ENCODE data around the gene SGMS1. TPM values are rescaled to one million over a fixed set of nuclear protein-coding genes. Genes with fewer than 3 reads are reported as not detected.

SGMS1 gene
- total RNA-seq, 1 donor from 2014 or later, result 25.6 TPM

DNA sequence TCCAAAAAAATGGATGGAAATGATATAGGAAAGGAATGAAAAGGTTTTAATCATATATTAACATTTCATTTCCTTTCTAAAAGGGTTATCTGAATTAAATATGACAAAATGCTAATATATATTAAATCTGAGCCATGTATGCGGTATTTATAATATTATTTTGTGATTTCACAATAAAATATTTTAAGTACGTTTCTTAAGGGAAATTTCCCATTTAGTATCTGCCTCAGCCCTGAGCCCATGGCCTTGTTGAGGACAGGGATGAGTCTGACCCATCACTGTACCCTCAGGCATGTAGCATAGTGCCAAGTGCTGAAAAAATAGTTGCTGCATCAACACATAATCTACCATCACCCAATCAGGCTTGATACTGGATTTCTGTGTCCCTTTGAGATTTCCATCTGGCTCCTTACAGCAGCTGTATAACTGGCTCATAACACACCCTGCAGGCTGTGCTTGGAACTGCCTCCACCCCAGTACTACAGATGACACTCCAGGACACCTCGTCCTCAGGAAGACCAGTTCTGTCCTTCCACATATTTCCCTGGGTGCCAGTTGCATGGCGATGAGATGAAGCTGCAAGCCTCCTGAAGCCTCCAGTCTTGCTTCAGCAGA, 313.1 kb downstream of the SGMS1 start:
- no peak overlapping the region for H3K27ac Mint-ChIP-seq (ENCODE audit: unreplicated experiment)
- H2AFZ ChIP-seq (ENCODE audit: low read depth, low read length), result no peak overlapping the region
- no peak overlapping the region for H3K4me3 Mint-ChIP-seq (ENCODE audit: unreplicated experiment)
- H3K79me2 ChIP-seq (ENCODE audit: insufficient read depth, low read length), result no peaks in the 10 kb centered on the region
- no peaks in the 10 kb centered on the region for H3K27me3 Mint-ChIP-seq (ENCODE audit: low read depth, unreplicated experiment)
- no peak overlapping the region for H3K9ac ChIP-seq (ENCODE audit: low read length)
- no peak overlapping the region for H3K4me3 ChIP-seq (ENCODE audit: insufficient read depth, low read depth, low read length)
- H3K27ac ChIP-seq (ENCODE audit: low read depth, low read length), result no peak overlapping the region
- TF ChIP-seq, protein P1, sequence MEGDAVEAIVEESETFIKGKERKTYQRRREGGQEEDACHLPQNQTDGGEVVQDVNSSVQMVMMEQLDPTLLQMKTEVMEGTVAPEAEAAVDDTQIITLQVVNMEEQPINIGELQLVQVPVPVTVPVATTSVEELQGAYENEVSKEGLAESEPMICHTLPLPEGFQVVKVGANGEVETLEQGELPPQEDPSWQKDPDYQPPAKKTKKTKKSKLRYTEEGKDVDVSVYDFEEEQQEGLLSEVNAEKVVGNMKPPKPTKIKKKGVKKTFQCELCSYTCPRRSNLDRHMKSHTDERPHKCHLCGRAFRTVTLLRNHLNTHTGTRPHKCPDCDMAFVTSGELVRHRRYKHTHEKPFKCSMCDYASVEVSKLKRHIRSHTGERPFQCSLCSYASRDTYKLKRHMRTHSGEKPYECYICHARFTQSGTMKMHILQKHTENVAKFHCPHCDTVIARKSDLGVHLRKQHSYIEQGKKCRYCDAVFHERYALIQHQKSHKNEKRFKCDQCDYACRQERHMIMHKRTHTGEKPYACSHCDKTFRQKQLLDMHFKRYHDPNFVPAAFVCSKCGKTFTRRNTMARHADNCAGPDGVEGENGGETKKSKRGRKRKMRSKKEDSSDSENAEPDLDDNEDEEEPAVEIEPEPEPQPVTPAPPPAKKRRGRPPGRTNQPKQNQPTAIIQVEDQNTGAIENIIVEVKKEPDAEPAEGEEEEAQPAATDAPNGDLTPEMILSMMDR (IDR thresholded peaks at IDR 0.05; ENCODE audit: insufficient read depth, low read depth, low read length), result peak; percentile 21
- TF ChIP-seq EZH2 (IDR thresholded peaks at IDR 0.05; ENCODE audit: insufficient read depth, low read length), result no peak
- no peak for FAIRE-seq
- no peaks in the 10 kb centered on the region for H3K9me3 ChIP-seq (ENCODE audit: insufficient read depth, low read depth, low read length)
- no peaks in the 10 kb centered on the region for H4K20me1 ChIP-seq (ENCODE audit: insufficient read depth, low read length)
- no peaks in the 10 kb centered on the region for H3K27me3 ChIP-seq (ENCODE audit: insufficient read depth, low read length)
- H3K36me3 ChIP-seq (ENCODE audit: insufficient read depth, low read length), result peaks cover 5% of the 10 kb centered on the region
- peaks cover 9% of the 10 kb centered on the region for H3K36me3 Mint-ChIP-seq (ENCODE audit: low read depth, unreplicated experiment)
- H3K4me2 ChIP-seq (ENCODE audit: low read length), result no peak overlapping the region
- H3K9me3 Mint-ChIP-seq (ENCODE audit: unreplicated experiment), result no peaks in the 10 kb centered on the region
- no peak for DNase-seq (ENCODE audit: low read depth)
- peaks cover 6% of the 10 kb centered on the region for H3K4me1 Mint-ChIP-seq (ENCODE audit: low read depth, unreplicated experiment)
- H3K4me1 ChIP-seq (ENCODE audit: insufficient read depth, low read length), result no peaks in the 10 kb centered on the region

DNA sequence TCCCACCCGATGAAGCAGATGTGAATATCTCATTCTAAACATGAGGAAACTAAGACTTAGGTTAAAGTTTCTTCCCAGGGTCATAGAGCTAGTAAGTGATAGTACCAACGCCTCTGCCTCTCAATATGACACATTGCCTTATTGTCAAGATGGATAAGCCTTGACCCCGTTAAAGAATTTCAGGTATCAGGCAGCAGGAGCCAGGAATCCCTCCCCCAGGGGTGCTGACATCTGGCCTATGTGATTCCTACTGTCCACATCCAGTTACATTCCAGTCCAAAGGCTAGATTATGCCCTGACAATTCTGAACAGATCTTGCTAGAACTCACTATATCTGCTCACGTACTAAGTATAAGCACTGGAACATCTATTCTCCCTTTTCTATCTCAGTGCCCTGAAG, 314.4 kb downstream of the SGMS1 start:
- Mint-ChIP-seq H3K36me3 (ENCODE audit: low read depth, unreplicated experiment) (peaks cover 9% of the 10 kb centered on the region), H3K27me3 (ENCODE audit: low read depth, unreplicated experiment) (no peaks in the 10 kb centered on the region), H3K9me3 (ENCODE audit: unreplicated experiment) (no peaks in the 10 kb centered on the region), H3K27ac (ENCODE audit: unreplicated experiment) (no peak overlapping the region), H3K4me1 (ENCODE audit: low read depth, unreplicated experiment) (peaks cover 6% of the 10 kb centered on the region), H3K4me3 (ENCODE audit: unreplicated experiment) (no peak overlapping the region)
- FAIRE-seq (no peak), DNase-seq (ENCODE audit: low read depth) (no peak)
- H3K4me1 ChIP-seq (ENCODE audit: insufficient read depth, low read length), result no peaks in the 10 kb centered on the region
- no peaks in the 10 kb centered on the region for H3K27me3 ChIP-seq (ENCODE audit: insufficient read depth, low read length)
- no peaks in the 10 kb centered on the region for H3K9me3 ChIP-seq (ENCODE audit: insufficient read depth, low read depth, low read length)
- no peak overlapping the region for H3K4me3 ChIP-seq (ENCODE audit: insufficient read depth, low read depth, low read length)
- no peaks in the 10 kb centered on the region for H3K79me2 ChIP-seq (ENCODE audit: insufficient read depth, low read length)
- H2AFZ ChIP-seq (ENCODE audit: low read depth, low read length), result no peak overlapping the region
- no peak overlapping the region for H3K9ac ChIP-seq (ENCODE audit: low read length)
- no peak overlapping the region for H3K27ac ChIP-seq (ENCODE audit: low read depth, low read length)
- no peak overlapping the region for H3K4me2 ChIP-seq (ENCODE audit: low read length)
- H4K20me1 ChIP-seq (ENCODE audit: insufficient read depth, low read length), result no peaks in the 10 kb centered on the region
- TF ChIP-seq EZH2 (IDR thresholded peaks at IDR 0.05; ENCODE audit: insufficient read depth, low read length), result no peak
- TF ChIP-seq, protein P1 (IDR thresholded peaks at IDR 0.05; ENCODE audit: insufficient read depth, low read depth, low read length), result no peak
- H3K36me3 ChIP-seq (ENCODE audit: insufficient read depth, low read length), result peaks cover 5% of the 10 kb centered on the region

DNA sequence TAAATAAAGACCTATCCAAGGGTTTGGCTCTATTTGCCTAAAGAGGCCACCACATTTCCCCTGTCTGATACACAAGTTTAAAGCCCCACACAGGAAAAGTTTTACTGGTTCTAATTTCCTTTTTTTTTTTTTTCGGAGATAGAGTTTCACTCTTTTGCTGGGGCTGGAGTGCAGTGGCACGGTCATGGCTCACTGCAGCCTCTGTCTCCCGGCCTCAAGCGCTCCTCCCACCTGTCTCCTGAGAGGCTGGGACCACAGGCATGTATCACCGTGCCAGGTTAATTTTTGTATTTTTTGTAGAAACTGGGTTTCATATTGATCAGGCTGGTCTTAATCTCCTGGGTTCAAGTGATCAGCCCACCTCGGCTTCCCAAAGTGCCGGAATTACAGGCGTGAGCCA, 319.1 kb downstream of the SGMS1 start:
- H3K9me3 ChIP-seq (ENCODE audit: insufficient read depth, low read depth, low read length), result no peaks in the 10 kb centered on the region
- no peak for FAIRE-seq
- H3K4me3 Mint-ChIP-seq (ENCODE audit: unreplicated experiment), result no peak overlapping the region
- no peaks in the 10 kb centered on the region for H4K20me1 ChIP-seq (ENCODE audit: insufficient read depth, low read length)
- H3K27me3 Mint-ChIP-seq (ENCODE audit: low read depth, unreplicated experiment), result no peaks in the 10 kb centered on the region
- TF ChIP-seq, protein P1 (IDR thresholded peaks at IDR 0.05; ENCODE audit: insufficient read depth, low read depth, low read length), result no peak
- TF ChIP-seq EZH2 (IDR thresholded peaks at IDR 0.05; ENCODE audit: insufficient read depth, low read length), result no peak
- no peaks in the 10 kb centered on the region for H3K9me3 Mint-ChIP-seq (ENCODE audit: unreplicated experiment)
- no peaks in the 10 kb centered on the region for H3K4me1 ChIP-seq (ENCODE audit: insufficient read depth, low read length)
- no peaks in the 10 kb centered on the region for H3K36me3 ChIP-seq (ENCODE audit: insufficient read depth, low read length)
- H3K27me3 ChIP-seq (ENCODE audit: insufficient read depth, low read length), result no peaks in the 10 kb centered on the region
- H3K27ac Mint-ChIP-seq (ENCODE audit: unreplicated experiment), result no peak overlapping the region
- H2AFZ ChIP-seq (ENCODE audit: low read depth, low read length), result no peak overlapping the region
- no peak overlapping the region for H3K27ac ChIP-seq (ENCODE audit: low read depth, low read length)
- H3K9ac ChIP-seq (ENCODE audit: low read length), result no peak overlapping the region
- H3K79me2 ChIP-seq (ENCODE audit: insufficient read depth, low read length), result no peaks in the 10 kb centered on the region
- H3K36me3 Mint-ChIP-seq (ENCODE audit: low read depth, unreplicated experiment), result peaks cover 4% of the 10 kb centered on the region
- DNase-seq (ENCODE audit: low read depth), result no peak
- H3K4me3 ChIP-seq (ENCODE audit: insufficient read depth, low read depth, low read length), result no peak overlapping the region
- H3K4me1 Mint-ChIP-seq (ENCODE audit: low read depth, unreplicated experiment), result no peaks in the 10 kb centered on the region
- no peak overlapping the region for H3K4me2 ChIP-seq (ENCODE audit: low read length)
